NT2/D1 (cell line): ENCODE data around the gene CCNC.
A peak's percentile ranks its signal among the peaks of the same experiment; 100 is the strongest.

Source experiments
- DNase-seq: peaks from one replicate; pipeline ENCODE4 v3.0.0-alpha.2; 2011; ENCODE audit warnings: low read depth, low spot score
- H3K27me3 ChIP-seq: 2 replicates; pipeline ENCODE4 v1.6.0; 2011; ENCODE audit warnings: mild to moderate bottlenecking; ENCODE audit not compliant: insufficient read length, insufficient read depth
- H3K36me3 ChIP-seq: 2 replicates; pipeline ENCODE4 v1.6.1; 2011; ENCODE audit warnings: mild to moderate bottlenecking, low read length, mixed read lengths; ENCODE audit not compliant: insufficient read depth, insufficient read length
- H3K4me1 ChIP-seq: 2 replicates; pipeline ENCODE4 v1.5.1; 2011; ENCODE audit not compliant: insufficient read depth, insufficient read length
- H3K4me3 ChIP-seq: 2 replicates; pipeline ENCODE4 v1.5.1; 2011; ENCODE audit warnings: low read depth; ENCODE audit not compliant: insufficient read length
- H3K9ac ChIP-seq: 2 replicates; pipeline ENCODE4 v1.6.0; 2011; ENCODE audit warnings: low read depth; ENCODE audit not compliant: insufficient read length
- H3K9me3 ChIP-seq: 2 replicates; pipeline ENCODE4 v1.5.1; 2011; ENCODE audit warnings: mild to moderate bottlenecking, low read length; ENCODE audit not compliant: insufficient read depth
- SUZ12 ChIP-seq: IDR thresholded peaks from 2 replicates; pipeline ENCODE4 v1.6.1; 2011; ENCODE audit not compliant: insufficient read length, insufficient read depth; ENCODE audit errors: extremely low read depth
- YY1 ChIP-seq: IDR thresholded peaks from 2 replicates; pipeline ENCODE4 v1.6.1; 2011; ENCODE audit not compliant: insufficient read length, insufficient read depth
- ZNF274 ChIP-seq: IDR thresholded peaks from 2 replicates; pipeline ENCODE4 v1.6.1; 2011; ENCODE audit warnings: mild to moderate bottlenecking, low read depth, low read length

CCNC gene

GRCh38 chr6:99568103-99568933 lies at the start of gene CCNC:
CCNC (minus strand) TSS chr6:99568660; CDS start chr6:99568527, 133 bp downstream.
- H3K9ac ChIP-seq, result peak within 1 kb of the TSS; percentile 87
- no peaks in the 10 kb centered on the region for H3K27me3 ChIP-seq
- H3K36me3 ChIP-seq, result no peaks in the 10 kb centered on the region
- peak within 1 kb of the TSS; percentile 55 for H3K4me3 ChIP-seq
- no peak for TF ChIP-seq ZNF274
- no peak for TF ChIP-seq SUZ12
- no peak for TF ChIP-seq YY1
- H3K9me3 ChIP-seq, result no peaks in the 10 kb centered on the region
- no peaks in the 10 kb centered on the region for H3K4me1 ChIP-seq
- DNase-seq, result peak; percentile 85

- peaks cover 96% of the 10 kb centered on the region for H3K27me3 ChIP-seq
- TF ChIP-seq ZNF274, result no peak
- no peak for TF ChIP-seq YY1
- no peak for TF ChIP-seq SUZ12
- no peak for DNase-seq
Observed at GRCh38 chr6:99617131-99617530, 48.7 kb upstream of the CCNC start.

GRCh38 chr6:99614430-99615186 lies 46.1 kb upstream of the CCNC start:
- peak overlapping the region; percentile 56 for H3K9ac ChIP-seq
- DNase-seq, result no peak
- H3K9me3 ChIP-seq, result peaks cover 14% of the 10 kb centered on the region; the same call in 1 of the 2 replicates
- H3K27me3 ChIP-seq, result peaks cover 98% of the 10 kb centered on the region
- H3K4me3 ChIP-seq, result peak overlapping the region; percentile 53
- TF ChIP-seq YY1 (no peak), SUZ12 (no peak), ZNF274 (no peak)
- H3K4me1 ChIP-seq, result peaks cover 2% of the 10 kb centered on the region
- H3K36me3 ChIP-seq, result no peaks in the 10 kb centered on the region

More at GRCh38 chr6:99617131-99617530, 48.7 kb upstream of the CCNC start:
- Histone ChIP-seq H3K9me3 (peaks cover 14% of the 10 kb centered on the region; the same call in 1 of the 2 replicates), H3K4me1 (peaks cover 2% of the 10 kb centered on the region), H3K36me3 (no peaks in the 10 kb centered on the region), H3K9ac (no peak overlapping the region), H3K4me3 (no peak overlapping the region)

GRCh38 chr6:99613705-99614429 lies 45.4 kb upstream of the CCNC start:
- H3K9me3 ChIP-seq, result peaks cover 14% of the 10 kb centered on the region; the same call in 1 of the 2 replicates
- peak overlapping the region; percentile 53 for H3K4me3 ChIP-seq
- peaks cover 2% of the 10 kb centered on the region for H3K4me1 ChIP-seq
- TF ChIP-seq ZNF274 (no peak), SUZ12 (peak; percentile 31)
- peaks cover 98% of the 10 kb centered on the region for H3K27me3 ChIP-seq
- H3K9ac ChIP-seq, result peak overlapping the region; percentile 56
- no peaks in the 10 kb centered on the region for H3K36me3 ChIP-seq
- no peak for DNase-seq

GRCh38 chr6:99613409-99613704 lies 44.9 kb upstream of the CCNC start:
- H3K4me1 ChIP-seq, result peaks cover 2% of the 10 kb centered on the region
- peak overlapping the region; percentile 53 for H3K4me3 ChIP-seq
- H3K27me3 ChIP-seq, result peaks cover 98% of the 10 kb centered on the region
- TF ChIP-seq YY1 (no peak), ZNF274 (no peak), SUZ12 (no peak)
- peak overlapping the region; percentile 32 for H3K9ac ChIP-seq
- no peaks in the 10 kb centered on the region for H3K36me3 ChIP-seq
- DNase-seq, result no peak
- H3K9me3 ChIP-seq, result peaks cover 12% of the 10 kb centered on the region; the same call in 1 of the 2 replicates

GRCh38 chr6:99612551-99613408 lies 44.3 kb upstream of the CCNC start:
- peak overlapping the region; percentile 18 for H3K4me3 ChIP-seq
- peak overlapping the region; percentile 32 for H3K9ac ChIP-seq
- peaks cover 98% of the 10 kb centered on the region for H3K27me3 ChIP-seq
- peaks cover 6% of the 10 kb centered on the region; the same call in 1 of the 2 replicates for H3K9me3 ChIP-seq
- DNase-seq, result no peak
- TF ChIP-seq YY1, result no peak
- TF ChIP-seq SUZ12, result peak; percentile 70
- no peak for TF ChIP-seq ZNF274
- peaks cover 2% of the 10 kb centered on the region for H3K4me1 ChIP-seq
- no peaks in the 10 kb centered on the region for H3K36me3 ChIP-seq
